Lung (tissue), 12 donors: ENCODE measurements around the gene CRIP2. TPM values are rescaled to one million over a fixed set of nuclear protein-coding genes. Genes with fewer than 3 reads are reported as not detected.
A peak's percentile ranks its signal among the peaks of the same experiment; 100 is the strongest.

Source experiments
- ATAC-seq: fragments of 200-7000 bp; cut with Tn5 transposase; one replicate; pipeline ENCODE4 v1.9.1; 2020; ENCODE audit warnings: moderate number of reproducible peaks; ENCODE audit not compliant: insufficient read depth, low FRiP score
- DNase-seq, 3 donors: peaks; one replicate each; pipeline ENCODE4 v3.0.0-alpha.2; 2013 to 2017
- H3K27ac ChIP-seq, 2 donors: one replicate each; pipeline ENCODE4 v1.5.1; 2013; ENCODE audit warnings: mild to moderate bottlenecking in 2 of 2, moderate library complexity in 2 of 2, control low read depth in 1 of 2, inconsistent platforms in 1 of 2, low read depth in 1 of 2, low read length in 1 of 2
- H3K27me3 ChIP-seq, 3 donors: one replicate each; pipeline ENCODE4 v1.5.1; 2013; ENCODE audit warnings: low read length in 2 of 3; ENCODE audit not compliant: control insufficient read depth in 3 of 3, insufficient read depth in 3 of 3
- H3K36me3 ChIP-seq, 4 donors: one replicate each; pipeline ENCODE4 v1.5.1; 2013; ENCODE audit warnings: low read length in 4 of 4, mild to moderate bottlenecking in 1 of 4, moderate library complexity in 1 of 4; ENCODE audit not compliant: control insufficient read depth in 4 of 4, insufficient read depth in 4 of 4
- H3K4me1 ChIP-seq, 5 donors: one replicate each; pipeline ENCODE4 v1.5.1; 2013; ENCODE audit warnings: low read length in 5 of 5, mild to moderate bottlenecking in 2 of 5, moderate library complexity in 1 of 5; ENCODE audit not compliant: control insufficient read depth in 5 of 5, insufficient read depth in 5 of 5
- H3K4me3 ChIP-seq: one replicate; pipeline ENCODE4 v1.5.1; 2013; ENCODE audit warnings: mild to moderate bottlenecking, control low read depth, moderate library complexity
- H3K9ac ChIP-seq, 2 donors: one replicate each; pipeline ENCODE4 v1.5.1; 2013; ENCODE audit warnings: low read length in 2 of 2, control low read depth in 1 of 2; ENCODE audit not compliant: insufficient read depth in 1 of 2
- H3K9me3 ChIP-seq, 4 donors: one replicate each; pipeline ENCODE4 v1.5.1; 2013; ENCODE audit warnings: low read length in 3 of 4, mild to moderate bottlenecking in 1 of 4, moderate library complexity in 1 of 4; ENCODE audit not compliant: control insufficient read depth in 4 of 4, insufficient read depth in 3 of 4
- WGBS, 2 donors: extraction: QIAGEN DNeasy Blood & Tissue Kit; methylation state at CpG; one replicate each; pipeline ENCODE4 v1.1.7; 2013; 5-methylcytosine and 5-hydroxymethylcytosine counted together
- polyA plus RNA-seq, 2 donors: library from polyadenylated mRNA; stranded (reverse); fragments of 200-250 nt; gene quantifications; one replicate each; pipeline ENCODE4 v1.2.1, GENCODE V29; 2013
- total RNA-seq, 2 donors: library from RNA; depleted of rRNA in 1 of 2; stranded (reverse); fragments of >200 nt in 1 of 2; gene quantifications; one replicate each; pipeline ENCODE4 v1.2.1, GENCODE V29; 2014 to 2021
- TF ChIP-seq, protein P1 (sequence below): IDR thresholded peaks from 2 replicates; pipeline ENCODE4 v1.5.1; 2012; ENCODE audit warnings: mild to moderate bottlenecking; ENCODE audit errors: control extremely low read depth, extremely low read depth
- donor health status: control.
- donor health status: control.
- donor health status: Bipolar disorder and iron deficiency.
- donor health status: healthy.
- donor health status: DM: yes; HTN: yes; CAD: no.

The CRIP2 gene
- total and polyA plus RNA-seq, 4 donors: 135 to 267 (median 205) TPM

DNA sequence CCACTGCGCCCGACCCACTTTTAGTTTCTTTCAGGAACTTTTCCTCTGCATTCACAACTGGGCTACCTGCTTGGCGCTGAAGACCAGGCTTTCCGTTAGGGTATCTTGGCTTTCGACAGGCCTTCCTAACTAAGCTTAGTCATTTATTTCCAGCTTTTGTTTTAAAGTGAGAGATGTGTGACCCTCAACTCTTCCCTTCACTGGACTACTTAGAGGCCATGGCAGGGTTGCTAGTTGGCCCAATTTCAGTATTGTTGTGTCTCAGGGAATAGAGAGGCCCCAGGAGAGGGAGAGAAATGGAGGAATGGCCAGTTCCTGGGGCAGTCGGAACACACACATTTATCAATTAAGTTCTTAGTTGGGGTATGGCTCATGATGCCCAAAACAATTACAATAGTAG, 44.6 kb upstream of the CRIP2 start:
- Histone ChIP-seq H3K9me3 (peaks cover 0 to 3% (median 0%) of the 10 kb centered on the region in 4 donors), H3K27ac (no peak overlapping the region), H3K4me3 (no peak overlapping the region), H3K9ac (no peak overlapping the region), H3K27me3 (no peaks in the 10 kb centered on the region), H3K36me3 (peaks cover 0 to 16% (median 5%) of the 10 kb centered on the region in 4 donors), H3K4me1 (peaks cover 0 to 4% (median 0%) of the 10 kb centered on the region in 5 donors)
- TF ChIP-seq, protein P1, sequence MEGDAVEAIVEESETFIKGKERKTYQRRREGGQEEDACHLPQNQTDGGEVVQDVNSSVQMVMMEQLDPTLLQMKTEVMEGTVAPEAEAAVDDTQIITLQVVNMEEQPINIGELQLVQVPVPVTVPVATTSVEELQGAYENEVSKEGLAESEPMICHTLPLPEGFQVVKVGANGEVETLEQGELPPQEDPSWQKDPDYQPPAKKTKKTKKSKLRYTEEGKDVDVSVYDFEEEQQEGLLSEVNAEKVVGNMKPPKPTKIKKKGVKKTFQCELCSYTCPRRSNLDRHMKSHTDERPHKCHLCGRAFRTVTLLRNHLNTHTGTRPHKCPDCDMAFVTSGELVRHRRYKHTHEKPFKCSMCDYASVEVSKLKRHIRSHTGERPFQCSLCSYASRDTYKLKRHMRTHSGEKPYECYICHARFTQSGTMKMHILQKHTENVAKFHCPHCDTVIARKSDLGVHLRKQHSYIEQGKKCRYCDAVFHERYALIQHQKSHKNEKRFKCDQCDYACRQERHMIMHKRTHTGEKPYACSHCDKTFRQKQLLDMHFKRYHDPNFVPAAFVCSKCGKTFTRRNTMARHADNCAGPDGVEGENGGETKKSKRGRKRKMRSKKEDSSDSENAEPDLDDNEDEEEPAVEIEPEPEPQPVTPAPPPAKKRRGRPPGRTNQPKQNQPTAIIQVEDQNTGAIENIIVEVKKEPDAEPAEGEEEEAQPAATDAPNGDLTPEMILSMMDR: no peak
- DNase-seq (no peak), ATAC-seq (no peak)
- WGBS, 2 donors: 85 to 96% methylated on average over 6 of the region's 6 CpGs

DNA sequence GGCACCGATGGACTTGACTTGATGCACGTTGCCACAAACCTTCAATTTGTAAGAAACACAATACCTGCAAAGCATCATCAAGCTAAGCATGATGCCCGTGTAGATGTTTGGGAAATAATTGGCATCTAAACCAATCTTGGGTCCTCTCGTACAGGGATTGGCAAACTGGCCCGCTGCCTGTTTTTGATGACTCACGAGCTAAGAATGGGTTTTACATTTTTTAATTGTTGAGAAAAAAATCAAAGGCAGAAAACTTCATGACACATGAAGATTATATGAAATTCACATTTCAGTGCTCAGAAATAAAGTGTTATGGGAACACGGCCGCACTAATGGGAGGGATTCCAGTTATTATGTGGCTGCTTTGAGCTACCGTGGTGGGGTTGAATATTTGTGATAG, 44.1 kb upstream of the CRIP2 start:
- WGBS, 2 donors: 53 to 78% methylated on average over 9 of the region's 9 CpGs
- DNase-seq: no peak

DNA sequence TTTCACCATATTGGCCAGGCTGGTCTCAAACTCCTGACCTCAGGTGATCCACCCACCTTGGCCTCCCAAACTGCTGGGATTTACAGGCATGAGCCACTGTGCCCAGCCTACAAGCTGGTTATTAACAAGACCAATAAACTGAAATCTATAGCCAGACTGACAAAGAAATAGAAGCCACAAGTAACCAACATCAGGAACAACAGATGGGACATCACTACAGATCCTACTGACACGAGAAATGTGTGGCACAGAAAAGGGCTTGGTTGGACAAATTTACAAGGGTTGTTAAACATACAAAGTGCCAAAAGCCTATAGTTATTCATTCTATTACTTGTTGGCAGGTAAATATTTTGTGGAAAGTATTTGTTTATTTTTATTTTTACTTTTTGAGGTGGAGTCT, 43.4 kb upstream of the CRIP2 start:
- peaks cover 0 to 3% (median 0%) of the 10 kb centered on the region in 4 donors for H3K9me3 ChIP-seq
- WGBS, 2 donors: 85 to 91% methylated on average over 1 of the region's 1 CpG
- TF ChIP-seq, protein P1: no peak
- peaks cover 0 to 4% (median 0%) of the 10 kb centered on the region in 5 donors for H3K4me1 ChIP-seq
- H3K36me3 ChIP-seq: peaks cover 0 to 11% (median 4%) of the 10 kb centered on the region in 4 donors
- H3K4me3 ChIP-seq: no peak overlapping the region
- ATAC-seq (no peak), DNase-seq (no peak)
- no peak overlapping the region for H3K9ac ChIP-seq
- H3K27me3 ChIP-seq: no peaks in the 10 kb centered on the region
- no peak overlapping the region for H3K27ac ChIP-seq

More for the DNA sequence above, 44.1 kb upstream of the CRIP2 start:
- Histone ChIP-seq H3K27me3 (no peaks in the 10 kb centered on the region), H3K9me3 (peaks cover 0 to 3% (median 0%) of the 10 kb centered on the region in 4 donors), H3K4me3 (no peak overlapping the region), H3K9ac (no peak overlapping the region), H3K4me1 (peaks cover 0 to 4% (median 0%) of the 10 kb centered on the region in 5 donors), H3K27ac (peak overlapping the region in 1 of 2 donors; percentile 27), H3K36me3 (peaks cover 0 to 11% (median 4%) of the 10 kb centered on the region in 4 donors)
- TF ChIP-seq, protein P1: no peak
- no peak for ATAC-seq

DNA sequence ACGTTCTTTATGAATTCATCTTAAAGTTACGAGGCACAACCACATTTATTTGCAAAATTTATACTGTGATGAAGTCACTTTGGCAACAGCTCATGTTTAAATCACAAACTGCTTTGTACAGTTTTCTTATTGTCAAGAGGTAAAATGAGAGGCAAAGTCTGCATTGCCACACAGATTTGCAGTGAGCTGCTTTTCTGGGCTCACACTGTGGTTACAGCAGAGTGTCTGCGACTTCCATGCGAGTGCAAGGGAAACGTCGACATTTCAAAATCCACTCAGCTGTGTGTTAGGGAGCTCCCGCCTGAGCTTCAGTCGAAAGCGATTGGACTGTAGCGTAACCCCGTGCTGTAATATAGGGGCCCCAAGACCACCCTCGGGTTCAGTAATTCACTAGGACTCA, 42.0 kb upstream of the CRIP2 start:
- Histone ChIP-seq H3K36me3 (peaks cover 0 to 3% (median under 1%) of the 10 kb centered on the region in 4 donors), H3K9me3 (no peaks in the 10 kb centered on the region), H3K27ac (no peak overlapping the region), H3K4me3 (no peak overlapping the region), H3K9ac (no peak overlapping the region), H3K4me1 (peaks cover 0 to 4% (median 0%) of the 10 kb centered on the region in 5 donors), H3K27me3 (no peaks in the 10 kb centered on the region)
- no peak for DNase-seq
- TF ChIP-seq, protein P1: no peak
- no peak for ATAC-seq
- WGBS, 2 donors: 83 to 90% methylated on average over 12 of the region's 12 CpGs
